Measurements from ENCODE around the gene DGKI. TPM values are rescaled to one million over a fixed set of nuclear protein-coding genes. Genes with fewer than 3 reads are reported as not detected.
A peak's percentile ranks its signal among the peaks of the same experiment; 100 is the strongest.

Gene DGKI
- total and polyA plus RNA-seq, 2 of the 4 experiments (the other 2 are of a cell fraction), result 3.9 to 15.8 TPM

GRCh38 chr7:137585591-137585990, 261.2 kb downstream of the DGKI start:
- no peak for ATAC-seq (ENCODE audit: low read depth)
- CTCF ChIA-PET, result no interaction called here

More at GRCh38 chr7:137585591-137585990, 261.2 kb downstream of the DGKI start:
- no peaks in the 10 kb centered on the region for H3K9me3 ChIP-seq (ENCODE audit: control insufficient read depth, insufficient read depth, low read length)
- H4K8ac ChIP-seq (ENCODE audit: low read depth in 2 of 2, low read length in 2 of 2), result peak overlapping the region in 1 of 2 experiments; percentile 55; a peak in 2 of 4 replicates
- intact Hi-C loops (cut with micrococcal nuclease), result no loop called here
- peak overlapping the region; percentile 16; the same call in 1 of the 2 replicates for H3K14ac ChIP-seq (replicated peaks; ENCODE audit: low read depth, low read length)
- H3K9me1 ChIP-seq (ENCODE audit: insufficient read depth, low read length), result peaks cover 6% of the 10 kb centered on the region
- peak overlapping the region; percentile 48; the same call in 1 of the 2 replicates for H4K91ac ChIP-seq (ENCODE audit: insufficient read depth, low read depth, low read length)
- no peak overlapping the region for H4K5ac ChIP-seq (ENCODE audit: low read depth, low read length)
- peaks cover 0 to 11% of the 10 kb centered on the region in 2 experiments; a peak in 2 of 4 replicates for H3K79me1 ChIP-seq (ENCODE audit: low read depth in 1 of 2, low read length in 2 of 2)
- POLR2A ChIA-PET (ENCODE audit: unreplicated experiment), result no interaction called here
- dilution Hi-C loops (cut with HindIII; ENCODE audit: low sequenced_read_pairs, unreplicated experiment), result no loop called here
- in situ Hi-C loops (cut with MboI; ENCODE audit: low sequenced_read_pairs), result loop anchor here (5.0 to 25.0 kb wide), 3 partner anchors 423 to 1173 kb away; no protein-coding TSS in a partner anchor
- TF ChIP-seq NFE2L2 (IDR thresholded peaks at IDR 0.05; ENCODE audit: low read depth, low read length), result no peak
- TF ChIP-seq MXI1 (IDR thresholded peaks at IDR 0.05; ENCODE audit: borderline replicate concordance, low read depth, low read length), result no peak
- no peak for TF ChIP-seq CTCF (conservative IDR thresholded peaks at IDR 0.05; ENCODE audit: low read depth, low read length)
- no peak for TF ChIP-seq BHLHE40 (IDR thresholded peaks at IDR 0.05; ENCODE audit: low read depth, low read length)
- no peak for TF ChIP-seq MAZ (IDR thresholded peaks at IDR 0.05; ENCODE audit: borderline replicate concordance, low read depth, low read length)
- no peak for TF ChIP-seq USF2 (IDR thresholded peaks at IDR 0.05; ENCODE audit: low read depth, low read length)
- no peak for TF ChIP-seq CEBPB (IDR thresholded peaks at IDR 0.05; ENCODE audit: low read depth, low read length)
- TF ChIP-seq RAD21 (IDR thresholded peaks at IDR 0.05; ENCODE audit: low read length), result no peak
- no peak for TF ChIP-seq CHD1 (IDR thresholded peaks at IDR 0.05; ENCODE audit: low read depth, low read length)
- no peak for TF ChIP-seq POLR2A (IDR thresholded peaks at IDR 0.05; ENCODE audit: low read depth, low read length)
- TF ChIP-seq RCOR1 (IDR thresholded peaks at IDR 0.05; ENCODE audit: insufficient replicate concordance, low read length), result no peak
- TF ChIP-seq SMC3 (IDR thresholded peaks at IDR 0.05; ENCODE audit: low read depth, low read length), result no peak
- TF ChIP-seq ELK1 (IDR thresholded peaks at IDR 0.05; ENCODE audit: borderline replicate concordance, low read depth, low read length), result no peak
- TF ChIP-seq RFX5 (IDR thresholded peaks at IDR 0.05; ENCODE audit: low read depth, low read length), result no peak
- TF ChIP-seq FOS (IDR thresholded peaks at IDR 0.05; ENCODE audit: low read depth, low read length), result no peak
- no peak for TF ChIP-seq MAFK (IDR thresholded peaks at IDR 0.05; ENCODE audit: low read depth, low read length)
- WGBS, 2 experiments (ENCODE audit: extremely low coverage in 2 of 2, insufficient read length in 1 of 2), result no CpG with 5 or more reads among the region's 3 CpGs
- H3K4me2 ChIP-seq (ENCODE audit: low read depth, low read length), result no peak overlapping the region
- peak overlapping the region; percentile 86; the same call in 2 of the 3 replicates for H2BK15ac ChIP-seq (ENCODE audit: low read depth, low read length)
- H3K27ac ChIP-seq (ENCODE audit: insufficient read depth, low read length), result no peak overlapping the region
- no TSS peak for BruUV-seq (replicated peaks)
- no peak overlapping the region for H3K56ac ChIP-seq (ENCODE audit: extremely low read depth, insufficient read depth, low read length)
- H2AK5ac ChIP-seq (ENCODE audit: low read depth, low read length), result peak overlapping the region; percentile 52
- H3K4me1 ChIP-seq (ENCODE audit: control insufficient read depth, insufficient read depth, low read length), result peaks cover 6% of the 10 kb centered on the region
- no peak overlapping the region for H3K4me3 ChIP-seq (ENCODE audit: insufficient read depth, low read depth, low read length)
- peak overlapping the region; percentile 86; the same call in 1 of the 2 replicates for H2BK20ac ChIP-seq (ENCODE audit: low read depth, low read length)
- no peak overlapping the region for H3K18ac ChIP-seq (ENCODE audit: low read depth, low read length)
- peak overlapping the region; percentile 65; the same call in 1 of the 2 replicates for H3K4ac ChIP-seq (ENCODE audit: low read depth, low read length)
- no peak overlapping the region for H2BK5ac ChIP-seq (ENCODE audit: low read depth, low read length, poor library complexity, severe bottlenecking)
- H2BK120ac ChIP-seq (ENCODE audit: low read depth, low read length), result peak overlapping the region; percentile 65
- no peak overlapping the region for H2AK9ac ChIP-seq (replicated peaks; ENCODE audit: low read depth, low read length, poor library complexity)
- no peak for DNase-seq
- H3K23ac ChIP-seq (ENCODE audit: low read depth, low read length), result no peak overlapping the region
- no peaks in the 10 kb centered on the region for H3K36me3 ChIP-seq (ENCODE audit: control insufficient read depth, insufficient read depth, low read length)
- H3K27me3 ChIP-seq (ENCODE audit: control insufficient read depth, insufficient read depth, low read length), result no peaks in the 10 kb centered on the region
- H2AFZ ChIP-seq (replicated peaks; ENCODE audit: low read length, poor library complexity), result no peak overlapping the region
- no peak overlapping the region for H3K9ac ChIP-seq (ENCODE audit: low read depth, low read length)
- no peaks in the 10 kb centered on the region for H4K20me1 ChIP-seq (ENCODE audit: insufficient read depth, low read length)
